GM18951 (cell line): ENCODE measurements around the gene ELP5.
A peak's percentile ranks its signal among the peaks of the same experiment; 100 is the strongest.
"Not testable (repeated sequence)": the region's sequence is repeated elsewhere in the genome, so short reads cannot be mapped to it uniquely, and the experiment has no call there.

Source experiments
- POLR2A ChIP-seq: IDR thresholded peaks from 4 replicates; pipeline ENCODE4 v1.6.1; 2011; ENCODE audit warnings: mild to moderate bottlenecking; ENCODE audit not compliant: insufficient read length, insufficient read depth; ENCODE audit errors: extremely low read depth
- in situ Hi-C: fragments of 300-500 bp; cut with MboI; formaldehyde crosslinking; loops from one replicate; pipeline ENCODE4 v1.12.0; 2022; ENCODE audit warnings: low sequenced_read_pairs, mixed read lengths, inconsistent platforms; ENCODE audit not compliant: unreplicated experiment

Gene ELP5

GRCh38 chr17:7242717-7243452, 9.1 kb upstream of the ELP5 start:
- in situ Hi-C loops = no loop called here
- peak; percentile 58 for TF ChIP-seq POLR2A

- no peak for TF ChIP-seq POLR2A
- in situ Hi-C loops = no loop called here
Measured at GRCh38 chr17:7243453-7243729, 8.6 kb upstream of the ELP5 start.

GRCh38 chr17:7243838-7244237, 8.2 kb upstream of the ELP5 start:
- in situ Hi-C loops = not testable (repeated sequence)

GRCh38 chr17:7246779-7247178, 5.2 kb upstream of the ELP5 start:
- in situ Hi-C loops = no loop called here
- no peak for TF ChIP-seq POLR2A

GRCh38 chr17:7248796-7249195, 3.2 kb upstream of the ELP5 start:
- in situ Hi-C loops = no loop called here
- no peak for TF ChIP-seq POLR2A

- in situ Hi-C loops = no loop called here
- no peak for TF ChIP-seq POLR2A
Measured at GRCh38 chr17:7249214-7249613, 2.8 kb upstream of the ELP5 start.

GRCh38 chr17:7249830-7250229, 2.2 kb upstream of the ELP5 start:
- no peak for TF ChIP-seq POLR2A
- in situ Hi-C loops = no loop called here

GRCh38 chr17:7250695-7251627, 1.1 kb upstream of the ELP5 start:
- in situ Hi-C loops = no loop called here
- TF ChIP-seq POLR2A = no peak

GRCh38 chr17:7251661-7252175, 297 bp upstream of the ELP5 start, which contains the start of gene CTDNEP1:
Gene CTDNEP1, minus strand, starts transcription at chr17:7251734. Its CDS starts 438 bp downstream, at chr17:7251296.
- TF ChIP-seq POLR2A = peak; percentile 67
- in situ Hi-C loops = no loop called here

GRCh38 chr17:7253082-7253481, 1.1 kb downstream of the ELP5 start:
- in situ Hi-C loops = no loop called here
- TF ChIP-seq POLR2A = no peak

- in situ Hi-C loops = no loop called here
- TF ChIP-seq POLR2A = no peak
Measured at GRCh38 chr17:7254511-7254910, 2.5 kb downstream of the ELP5 start.

- TF ChIP-seq POLR2A = no peak
- in situ Hi-C loops = no loop called here
Measured at GRCh38 chr17:7256766-7257456, 4.9 kb downstream of the ELP5 start.
